Cardiac muscle cell (in vitro differentiated cells and primary cell): ENCODE results near the gene SUPT4H1. TPM values are rescaled to one million over a fixed set of nuclear protein-coding genes. Genes with fewer than 3 reads are reported as not detected.
A peak's percentile ranks its signal among the peaks of the same experiment; 100 is the strongest.

Experiments used
- DNase-seq, 2 donors: peaks; one replicate each; pipeline versions ENCODE4 v3.0.0 to v3.0.0-alpha.2; 2010 to 2017; ENCODE audit warnings: low read depth in 1 of 2, low spot score in 1 of 2
- H3K27ac ChIP-seq: fragments of 200-600 bp; sonication (generic); 2 replicates; pipeline ENCODE4 v1.5.1; 2016
- H3K27me3 ChIP-seq: fragments of 200-600 bp; sonication (generic); 2 replicates; pipeline ENCODE4 v1.6.0; 2016; ENCODE audit warnings: control low read depth
- H3K36me3 ChIP-seq: fragments of 200-600 bp; sonication (generic); 2 replicates; pipeline ENCODE4 v1.5.1; 2016; ENCODE audit warnings: control low read depth
- H3K4me1 ChIP-seq: fragments of 200-600 bp; sonication (generic); 2 replicates; pipeline ENCODE4 v1.8.1; 2017; ENCODE audit warnings: low read depth, mild to moderate bottlenecking, mixed run types
- H3K4me3 ChIP-seq: fragments of 200-600 bp; sonication (generic); 2 replicates; pipeline ENCODE4 v1.5.1; 2016; ENCODE audit warnings: mild to moderate bottlenecking
- H3K9me3 ChIP-seq: fragments of 200-600 bp; sonication (generic); 2 replicates; pipeline ENCODE4 v1.5.1; 2017; ENCODE audit warnings: low read depth, mild to moderate bottlenecking, control low read depth
- CTCF ChIP-seq: IDR thresholded peaks from 2 replicates; pipeline ENCODE4 v1.5.1; 2012; ENCODE audit warnings: low read depth, mild to moderate bottlenecking, low read length
- polyA plus RNA-seq: library from polyadenylated mRNA; unstranded; fragments of >200 nt; fragmentation: Nextera tagmentation; extraction: Ambion mirVana; gene quantifications from 2 replicates; pipeline ENCODE4 v1.2.1, GENCODE V29; 2016
- total RNA-seq: library from RNA; depleted of rRNA; stranded (reverse); fragments of >200 nt; gene quantifications from 2 replicates; pipeline ENCODE4 v1.2.3, GENCODE V29; 2016

The SUPT4H1 gene
- total and polyA plus RNA-seq, 2 experiments from 2014 or later: 97.9 to 152 TPM

- Histone ChIP-seq H3K9me3 (no peaks in the 10 kb centered on the region), H3K27ac (no peak overlapping the region), H3K4me3 (no peak overlapping the region), H3K4me1 (no peaks in the 10 kb centered on the region), H3K36me3 (no peaks in the 10 kb centered on the region), H3K27me3 (no peaks in the 10 kb centered on the region)
- TF ChIP-seq CTCF: no peak
- DNase-seq: no peak
Observed at GRCh38 chr17:58304750-58305486, 47.1 kb downstream of the SUPT4H1 start.

- TF ChIP-seq CTCF: peak; percentile 89
- no peak overlapping the region for H3K27ac ChIP-seq
- no peaks in the 10 kb centered on the region for H3K9me3 ChIP-seq
- no peaks in the 10 kb centered on the region for H3K4me1 ChIP-seq
- H3K36me3 ChIP-seq: no peaks in the 10 kb centered on the region
- H3K27me3 ChIP-seq: no peaks in the 10 kb centered on the region
- H3K4me3 ChIP-seq: no peak overlapping the region
- peak; percentile 61 to 63 for DNase-seq
Observed at GRCh38 chr17:58303971-58304749, 47.8 kb downstream of the SUPT4H1 start.

- Histone ChIP-seq H3K4me1 (no peaks in the 10 kb centered on the region), H3K27ac (no peak overlapping the region), H3K27me3 (no peaks in the 10 kb centered on the region), H3K4me3 (no peak overlapping the region), H3K36me3 (no peaks in the 10 kb centered on the region), H3K9me3 (no peaks in the 10 kb centered on the region)
- DNase-seq: no peak
- no peak for TF ChIP-seq CTCF
Observed at GRCh38 chr17:58302919-58303585, 48.9 kb downstream of the SUPT4H1 start.

GRCh38 chr17:58302171-58302918 is 49.7 kb downstream of the SUPT4H1 start:
- no peaks in the 10 kb centered on the region for H3K4me1 ChIP-seq
- H3K27me3 ChIP-seq: no peaks in the 10 kb centered on the region
- H3K4me3 ChIP-seq: no peak overlapping the region
- H3K27ac ChIP-seq: no peak overlapping the region
- DNase-seq: no peak
- no peak for TF ChIP-seq CTCF
- no peaks in the 10 kb centered on the region for H3K9me3 ChIP-seq
- no peaks in the 10 kb centered on the region for H3K36me3 ChIP-seq

GRCh38 chr17:58301504-58302150 is 50.4 kb downstream of the SUPT4H1 start:
- H3K4me3 ChIP-seq: no peak overlapping the region
- no peaks in the 10 kb centered on the region for H3K9me3 ChIP-seq
- H3K27ac ChIP-seq: no peak overlapping the region
- no peak for TF ChIP-seq CTCF
- no peaks in the 10 kb centered on the region for H3K4me1 ChIP-seq
- H3K36me3 ChIP-seq: no peaks in the 10 kb centered on the region
- no peak for DNase-seq
- no peaks in the 10 kb centered on the region for H3K27me3 ChIP-seq
